Measurements from ENCODE around the gene SLC15A5.

DNA sequence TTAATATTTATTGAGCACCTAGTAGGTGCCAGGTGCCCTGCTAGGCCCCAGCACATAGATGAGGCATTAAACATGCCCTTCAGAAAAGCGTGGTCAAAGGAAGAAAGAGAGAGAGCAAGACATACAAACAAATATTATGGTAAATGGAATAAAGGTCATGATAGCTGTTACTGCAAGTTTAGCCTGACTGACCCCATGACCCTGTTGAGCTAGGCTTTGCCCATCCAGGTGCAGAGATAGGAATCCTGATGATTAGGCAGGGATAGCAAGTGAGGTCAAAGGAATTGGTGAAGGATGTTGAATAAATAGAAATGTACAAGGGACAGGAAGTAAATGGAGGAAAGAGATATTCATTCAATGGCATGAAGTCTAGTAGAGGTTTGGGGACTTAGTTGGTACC lies 33.4 kb upstream of the SLC15A5 start:
- no peak for TF ChIP-seq CTCF (IDR thresholded peaks at IDR 0.05)
- TF ChIP-seq POLR2AphosphoS5 (IDR thresholded peaks at IDR 0.05; ENCODE audit: insufficient read depth in 1 of 2, low read depth in 1 of 2), result no peak

Measured in vagina (tissue), 2 donors.